ENCODE measurements around the gene C1QTNF1. TPM values are rescaled to one million over a fixed set of nuclear protein-coding genes. Genes with fewer than 3 reads are reported as not detected.

C1QTNF1 gene
- total RNA-seq, 1 experiment from 2014 or later = 18.6 TPM

GRCh38 chr17:78999947-79000395, 24.0 kb upstream of the C1QTNF1 start:
- CTCF ChIA-PET = interaction anchor here (0.7 kb wide), 1 partner anchor 922 kb away, joined by 5 read pairs; no protein-coding TSS in a partner anchor
- H3K4me1 ChIP-seq (ENCODE audit: insufficient read depth, low read length) = peaks cover 59% of the 10 kb centered on the region
- H3K27me3 ChIP-seq (ENCODE audit: low read length) = no peaks in the 10 kb centered on the region
- H3K36me3 ChIP-seq (ENCODE audit: low read depth, low read length) = peaks cover 51% of the 10 kb centered on the region
- DNase-seq (no peak), ATAC-seq (no peak)
- no peak overlapping the region for H3K4me2 ChIP-seq (ENCODE audit: low read length)
- TF ChIP-seq CTCF (conservative IDR thresholded peaks at IDR 0.05; ENCODE audit: low read depth, low read length) = no peak
- TF ChIP-seq EZH2 (IDR thresholded peaks at IDR 0.05; ENCODE audit: low read length, unreplicated experiment) = no peak
- no peak for TF ChIP-seq EZH2phosphoT487 (IDR thresholded peaks at IDR 0.05; ENCODE audit: borderline replicate concordance, low read length)
- no peak overlapping the region for H3K9ac ChIP-seq (ENCODE audit: low read length)
- intact Hi-C loops (cut with micrococcal nuclease) = no loop called here
- H4K20me1 ChIP-seq (ENCODE audit: low read length) = peaks cover 22% of the 10 kb centered on the region
- H2AFZ ChIP-seq (ENCODE audit: low read length) = no peak overlapping the region
- peaks cover 91% of the 10 kb centered on the region for H3K79me2 ChIP-seq (ENCODE audit: low read length)
- H3F3A ChIP-seq (ENCODE audit: low read length, unreplicated experiment) = peaks cover 12% of the 10 kb centered on the region
- H3K9me2 ChIP-seq (replicated peaks; ENCODE audit: low read length) = no peaks in the 10 kb centered on the region
- BruUV-seq (replicated peaks) = no TSS peak
- no peak overlapping the region for H3K27ac ChIP-seq (ENCODE audit: low read length)
- POLR2A ChIA-PET (ENCODE audit: unreplicated experiment) = no interaction called here
- H3K9me3 ChIP-seq (ENCODE audit: low read length) = no peaks in the 10 kb centered on the region
- H3K4me3 ChIP-seq (ENCODE audit: low read length) = no peak overlapping the region

GRCh38 chr17:79000396-79001189, 23.4 kb upstream of the C1QTNF1 start:
- Histone ChIP-seq H3K4me3 (ENCODE audit: low read length) (no peak overlapping the region), H3K9me3 (ENCODE audit: low read length) (no peaks in the 10 kb centered on the region), H3K4me2 (ENCODE audit: low read length) (no peak overlapping the region), H3K27ac (ENCODE audit: low read length) (no peak overlapping the region), H3K4me1 (ENCODE audit: insufficient read depth, low read length) (peaks cover 62% of the 10 kb centered on the region), H3F3A (ENCODE audit: low read length, unreplicated experiment) (peaks cover 13% of the 10 kb centered on the region), H3K9me2 (replicated peaks; ENCODE audit: low read length) (no peaks in the 10 kb centered on the region), H3K36me3 (ENCODE audit: low read depth, low read length) (peaks cover 47% of the 10 kb centered on the region), H3K9ac (ENCODE audit: low read length) (no peak overlapping the region), H3K79me2 (ENCODE audit: low read length) (peaks cover 91% of the 10 kb centered on the region), H4K20me1 (ENCODE audit: low read length) (peaks cover 22% of the 10 kb centered on the region), H2AFZ (ENCODE audit: low read length) (no peak overlapping the region), H3K27me3 (ENCODE audit: low read length) (no peaks in the 10 kb centered on the region)
- ATAC-seq (no peak), DNase-seq (no peak)
- BruUV-seq (replicated peaks) = no TSS peak
- CTCF ChIA-PET = no interaction called here
- intact Hi-C loops (cut with micrococcal nuclease) = no loop called here
- POLR2A ChIA-PET (ENCODE audit: unreplicated experiment) = no interaction called here
- TF ChIP-seq EZH2phosphoT487 (IDR thresholded peaks at IDR 0.05; ENCODE audit: borderline replicate concordance, low read length) = no peak
- TF ChIP-seq EZH2 (IDR thresholded peaks at IDR 0.05; ENCODE audit: low read length, unreplicated experiment) = no peak
- TF ChIP-seq CTCF (conservative IDR thresholded peaks at IDR 0.05; ENCODE audit: low read depth, low read length) = no peak

All from PC-3 (cell line).